OCI-M2 (cell line): ENCODE results near the gene SDHA.
"Not testable (repeated sequence)": the region's sequence is repeated elsewhere in the genome, so short reads cannot be mapped to it uniquely, and the experiment has no call there.

Experiments used
- DNase-seq: peaks from one replicate; lab custom pipeline; 2025; ENCODE audit not compliant: unreplicated experiment; lab: John Stamatoyannopoulos, UW

SDHA gene

DNA sequence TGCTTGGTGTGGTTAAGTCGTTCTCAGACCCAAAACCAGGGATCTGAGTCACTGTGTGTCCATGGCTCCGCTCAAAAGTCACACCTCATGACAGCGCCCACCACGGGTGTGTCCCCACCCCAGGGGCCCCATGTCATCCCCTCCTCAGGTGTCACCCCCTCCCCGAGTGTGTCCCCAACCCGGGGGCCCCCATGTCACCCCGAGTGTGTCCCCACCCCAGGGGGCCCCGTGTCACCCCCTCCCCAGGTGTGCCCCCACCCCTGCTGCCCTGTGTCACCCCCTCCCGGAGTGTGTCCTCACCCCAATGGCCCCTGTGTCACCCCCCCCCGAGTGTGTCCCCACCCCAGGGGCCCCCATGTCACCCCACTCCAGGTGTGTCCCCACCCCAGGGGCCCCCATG, 21.8 kb upstream of the SDHA start:
- no peak for DNase-seq

DNA sequence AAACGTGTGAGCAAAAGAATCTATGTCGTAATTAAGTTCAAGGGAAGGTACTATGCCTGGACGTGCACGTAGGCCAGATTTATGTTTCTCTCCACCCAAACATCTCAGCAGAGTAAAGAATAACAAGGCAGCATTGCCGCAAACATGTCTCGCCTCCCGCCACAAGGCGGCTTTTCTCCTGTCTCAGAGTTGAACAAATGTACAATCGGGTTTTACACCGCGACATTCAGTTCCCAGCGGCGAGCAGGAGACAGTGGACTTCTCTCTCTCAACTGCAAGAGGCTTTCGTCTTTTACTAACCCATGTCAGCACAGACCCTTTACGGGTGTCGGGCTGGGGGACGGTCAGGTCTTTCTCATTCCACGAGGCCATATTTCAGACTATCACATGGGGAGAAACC, 21.1 kb upstream of the SDHA start:
- DNase-seq, result not testable (repeated sequence)

DNA sequence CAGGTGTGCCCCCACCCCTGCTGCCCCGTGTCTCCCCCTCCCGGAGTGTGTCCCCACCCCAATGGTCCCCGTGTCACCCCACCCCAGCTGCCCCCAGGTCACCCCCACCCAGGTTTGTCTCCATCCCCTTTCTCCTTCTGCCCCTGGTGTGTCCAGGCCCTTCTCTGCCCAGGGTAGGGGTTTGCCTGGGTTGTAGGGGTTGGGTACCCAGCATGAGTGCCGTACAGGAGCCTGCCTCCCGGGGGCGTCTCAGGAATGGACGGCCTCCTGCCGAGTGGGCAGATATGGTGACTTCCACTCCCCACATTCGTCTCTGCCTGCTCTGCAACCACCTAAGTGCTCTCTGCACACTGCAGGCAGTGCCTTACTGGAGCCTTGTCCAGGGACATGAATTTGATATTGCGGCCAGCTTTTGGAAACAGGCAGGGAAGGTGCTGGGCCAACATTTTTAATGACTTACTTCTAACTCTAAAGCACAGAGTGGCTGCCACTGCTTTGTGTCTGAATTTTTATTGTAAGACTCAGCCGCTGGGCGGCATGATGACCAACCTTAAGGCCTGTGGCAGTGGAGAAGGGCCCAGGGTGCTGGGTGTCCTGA, 20.1 kb upstream of the SDHA start:
- DNase-seq, result no peak

DNA sequence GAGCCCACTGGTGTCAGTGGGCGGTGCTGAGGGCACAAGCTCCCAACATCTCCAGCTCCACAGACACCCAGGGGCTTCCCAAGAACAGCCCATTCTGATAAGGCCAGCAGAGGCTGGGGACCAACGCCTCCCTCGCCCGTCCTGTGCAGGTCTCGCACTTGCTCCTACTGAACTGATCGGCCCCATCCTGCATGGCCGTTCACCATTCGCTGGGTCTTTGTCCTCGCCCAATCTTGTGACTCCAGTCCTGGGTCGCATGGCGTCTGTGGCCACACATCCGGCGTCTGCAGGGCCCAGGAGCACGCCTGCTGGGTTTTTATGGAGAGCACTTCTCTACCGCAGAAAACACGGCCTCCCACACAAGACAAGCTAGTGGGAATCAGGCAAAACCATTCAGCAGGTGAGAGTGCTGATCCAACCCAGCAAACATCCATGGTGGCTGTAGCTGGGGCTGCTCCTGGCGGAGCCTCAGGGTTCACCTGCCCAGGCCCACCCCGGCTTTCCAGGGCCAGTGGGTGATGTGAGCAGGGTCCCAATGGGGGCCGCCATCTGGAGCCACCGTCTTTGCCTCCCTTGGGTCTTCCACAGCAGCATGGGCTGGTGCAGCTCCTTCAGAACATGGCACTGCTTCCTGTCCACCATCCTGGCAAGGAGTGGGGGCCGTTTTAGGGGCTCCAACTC, 19.5 kb upstream of the SDHA start:
- no peak for DNase-seq

DNA sequence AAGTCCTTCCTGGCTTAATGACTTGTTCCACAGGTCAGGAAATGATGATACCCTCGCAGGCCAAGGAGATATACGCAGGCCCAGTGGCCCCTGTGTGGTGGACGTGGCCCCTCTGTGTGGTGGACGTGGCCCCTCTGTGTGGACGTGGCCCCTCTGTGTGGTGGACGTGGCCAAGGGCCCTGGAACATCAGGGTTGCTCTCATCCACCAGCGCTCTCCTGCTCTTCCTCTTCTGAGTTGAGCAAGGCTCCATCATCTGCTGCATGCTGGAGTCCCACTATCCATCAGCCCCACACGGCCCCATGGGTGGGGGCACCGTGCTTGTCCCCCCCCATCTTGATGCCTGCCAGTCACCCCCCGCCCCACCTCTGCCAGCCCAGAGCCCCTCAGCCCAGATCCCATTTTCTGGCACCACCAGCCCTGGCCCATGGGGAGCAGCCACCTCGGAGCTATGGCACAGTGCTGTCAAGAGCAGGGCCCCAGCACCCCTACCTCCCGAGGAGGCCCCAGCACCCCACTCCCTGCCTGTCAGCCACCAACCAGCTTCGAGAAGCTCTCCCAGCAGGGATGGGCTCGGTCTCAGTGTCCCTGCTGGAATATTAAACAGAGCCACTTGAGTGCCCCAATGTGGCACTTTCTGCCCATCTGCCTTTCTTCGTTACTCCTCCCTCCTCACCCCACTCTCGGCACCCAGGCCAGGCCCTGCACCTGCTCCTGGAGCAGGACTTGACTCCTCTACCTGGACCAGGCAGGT, 18.7 kb upstream of the SDHA start:
- DNase-seq, result no peak

DNA sequence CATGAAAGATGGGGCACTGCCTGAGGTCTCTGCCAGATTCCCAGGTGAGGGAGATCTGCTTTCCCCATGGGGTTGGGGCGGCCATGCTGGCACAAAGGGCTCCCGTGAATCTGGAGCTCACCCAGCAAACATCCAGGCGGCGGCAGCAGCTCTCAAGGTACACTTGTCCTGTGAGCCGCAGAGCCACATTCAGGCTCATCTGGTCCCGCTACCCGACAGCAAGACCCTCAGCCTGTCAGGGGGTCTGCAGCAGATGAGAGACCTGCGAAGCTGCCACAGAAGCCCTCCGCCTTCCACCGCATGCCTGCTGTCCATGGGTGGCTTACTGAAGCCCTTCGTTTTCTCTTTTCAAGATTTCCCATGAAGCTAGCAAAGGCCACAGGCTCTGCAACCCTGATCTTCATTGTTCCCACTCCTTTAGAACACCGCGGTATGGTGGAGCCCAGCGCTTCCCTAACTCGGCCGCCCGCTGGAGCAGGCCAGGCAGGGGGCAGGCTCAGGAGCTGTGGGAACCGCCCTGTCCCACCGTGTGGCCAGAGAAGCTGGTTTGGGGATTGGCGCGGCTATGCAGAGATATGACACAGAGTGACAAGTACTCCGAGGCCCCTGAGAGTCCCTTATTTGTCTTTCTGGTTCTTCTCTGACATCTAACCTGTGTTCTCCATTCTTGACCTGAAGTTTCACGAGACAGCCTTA, 18.0 kb upstream of the SDHA start:
- DNase-seq, result no peak

DNA sequence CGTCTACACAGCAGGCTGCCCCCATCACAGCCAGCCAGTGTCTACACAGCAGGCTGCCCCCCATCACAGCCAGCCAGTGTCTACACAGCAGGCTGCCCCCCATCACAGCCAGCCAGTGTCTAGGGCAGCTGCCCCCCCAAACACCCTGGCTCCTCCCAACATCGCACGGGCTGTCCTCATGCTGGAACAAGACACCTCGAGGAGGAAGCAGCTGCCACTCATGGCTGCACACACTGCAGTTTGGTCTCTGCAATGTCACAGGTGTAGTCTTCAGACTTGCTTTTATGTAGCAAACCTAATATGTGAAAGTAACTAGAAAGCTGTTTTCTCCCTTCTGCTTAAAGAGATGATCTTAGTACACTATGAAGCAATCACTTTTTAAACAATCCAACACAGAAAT, 17.1 kb upstream of the SDHA start:
- no peak for DNase-seq

DNA sequence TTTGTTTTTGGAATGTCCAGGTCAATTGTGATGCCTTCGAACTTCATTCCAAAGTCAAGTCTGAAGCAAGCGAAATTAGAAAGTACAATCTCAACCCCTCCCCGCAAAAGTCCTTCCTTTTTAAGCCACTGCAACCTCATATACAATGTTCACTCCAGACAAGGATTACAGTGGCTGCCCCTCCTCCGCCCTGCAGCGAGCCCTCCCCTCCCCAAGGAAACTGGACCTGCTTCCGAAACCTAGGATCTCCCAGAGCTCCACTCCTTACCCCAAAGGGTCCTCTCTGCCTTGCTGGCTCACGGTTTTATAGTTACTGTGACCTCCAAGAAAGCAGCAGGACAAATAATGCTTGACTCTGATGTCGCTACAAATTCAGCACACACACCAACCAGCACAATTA, 16.4 kb upstream of the SDHA start:
- DNase-seq, result no peak

DNA sequence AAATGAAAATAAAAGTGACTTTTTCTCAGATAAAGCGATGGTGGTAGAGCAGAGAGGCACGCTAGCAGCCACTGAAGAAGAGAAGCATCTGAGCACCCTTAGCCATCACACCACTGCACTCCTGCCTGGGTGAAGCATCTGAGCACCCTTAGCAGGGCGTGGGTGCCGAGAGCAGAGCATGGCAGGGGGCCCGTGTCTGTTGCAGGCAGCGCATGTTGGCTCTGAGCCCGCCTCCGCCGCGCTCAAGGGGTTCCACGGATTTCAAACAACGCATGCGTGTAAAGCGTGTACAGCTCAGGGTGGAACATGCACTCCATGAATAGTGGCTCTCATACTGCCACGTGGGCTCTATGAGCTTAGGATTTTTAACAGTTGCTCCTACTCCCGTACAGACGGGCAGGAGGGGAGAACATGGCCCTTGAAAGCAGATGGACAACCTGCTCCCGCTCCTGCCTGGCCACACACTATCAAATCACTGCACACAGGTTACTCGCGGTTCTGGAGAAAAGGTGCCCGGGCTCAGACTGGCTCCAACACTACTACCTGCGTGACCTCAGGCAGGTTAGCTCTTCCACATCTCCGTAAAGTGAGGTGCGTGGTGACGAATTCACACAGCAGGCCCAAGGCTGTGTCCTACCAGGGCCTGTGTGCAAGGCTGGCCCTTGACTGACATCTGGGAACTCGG, 14.7 kb upstream of the SDHA start:
- no peak for DNase-seq

DNA sequence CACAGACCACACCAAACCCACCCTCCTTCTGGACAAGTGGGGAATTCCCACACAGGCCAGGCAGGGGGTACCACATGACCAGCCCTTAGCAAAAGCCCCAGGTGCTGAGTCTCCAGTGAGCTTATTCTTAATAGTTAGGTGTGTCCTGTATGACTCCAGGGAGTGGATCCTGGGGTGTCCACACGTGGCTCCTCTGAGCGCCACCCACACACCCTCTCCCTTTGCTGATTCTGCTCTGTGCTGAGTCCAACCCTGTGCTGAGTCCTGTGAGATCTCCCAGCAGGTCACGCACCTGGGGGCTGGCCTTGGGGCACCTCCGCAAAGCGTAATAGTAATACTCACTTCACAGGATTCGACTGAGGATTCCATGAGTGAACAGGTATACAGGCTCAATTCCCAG, 14.1 kb upstream of the SDHA start:
- no peak for DNase-seq

DNA sequence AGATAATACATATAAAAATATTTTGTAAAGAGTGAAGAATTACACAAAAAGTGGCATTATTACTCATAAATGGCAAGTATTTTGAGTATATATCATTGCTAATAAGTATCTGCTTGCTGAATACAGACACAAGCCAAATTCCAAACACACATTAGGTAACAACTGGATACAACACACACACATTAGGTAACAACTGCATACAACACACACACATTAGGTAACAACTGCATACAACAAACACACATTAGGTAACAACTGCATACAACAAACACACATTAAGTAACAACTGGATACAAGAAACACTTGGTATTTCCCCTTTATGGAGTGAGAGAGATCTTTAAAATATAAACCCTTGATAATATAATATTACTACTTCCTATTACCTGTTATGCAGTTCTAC, 13.7 kb upstream of the SDHA start:
- no peak for DNase-seq

DNA sequence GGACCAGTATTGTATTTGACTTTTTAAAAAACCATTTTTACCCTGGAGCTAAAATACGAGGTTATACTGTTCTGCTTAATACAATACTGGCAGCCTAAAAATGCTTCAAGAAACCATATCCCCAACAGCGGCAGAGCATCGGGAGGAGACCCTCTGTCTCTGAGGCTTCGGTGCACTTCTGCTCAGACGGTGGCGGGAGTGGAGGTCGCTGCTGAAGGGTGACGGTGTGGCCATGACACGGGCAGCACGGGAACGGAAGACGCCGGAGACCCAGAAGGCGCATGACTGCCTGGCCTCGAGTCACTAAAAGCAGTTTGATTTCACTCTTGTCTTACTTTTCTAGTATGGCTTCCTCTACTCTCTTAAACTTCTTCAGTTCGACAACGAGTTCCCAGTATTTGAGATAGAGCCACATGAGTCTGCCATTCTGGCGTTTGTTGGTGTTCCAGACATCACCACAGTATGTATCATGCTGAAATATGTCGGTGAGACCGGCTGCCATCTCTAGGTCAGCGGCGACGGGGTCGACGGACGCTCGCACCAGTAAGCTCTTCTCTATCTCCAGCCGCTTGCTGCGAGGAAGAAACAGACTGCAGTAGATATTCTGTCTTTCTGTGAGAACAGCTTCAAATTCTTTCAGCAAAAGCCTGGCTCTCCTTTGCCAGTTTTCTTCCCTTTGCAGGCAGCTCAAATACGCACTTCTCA, 13.0 kb upstream of the SDHA start:
- DNase-seq, result no peak

DNA sequence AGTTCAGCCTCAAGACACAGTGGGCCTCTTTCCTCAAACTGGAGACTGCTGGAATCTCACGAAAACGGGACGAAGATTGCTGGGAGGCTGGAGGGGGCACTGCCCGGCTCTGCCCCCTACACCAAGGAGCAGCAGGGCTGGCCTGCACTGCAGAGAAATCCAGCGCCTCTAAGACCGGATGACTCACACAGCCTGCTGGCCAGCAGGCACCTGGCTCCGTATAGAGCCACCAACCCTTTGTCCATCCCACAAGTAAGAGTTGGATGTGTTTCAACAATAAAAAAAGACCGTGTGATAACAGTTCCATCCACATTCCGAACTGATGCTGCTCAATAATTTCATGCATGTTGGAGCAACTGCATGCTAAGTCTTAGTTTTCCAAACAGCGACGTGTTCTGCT, 11.7 kb upstream of the SDHA start:
- no peak for DNase-seq

DNA sequence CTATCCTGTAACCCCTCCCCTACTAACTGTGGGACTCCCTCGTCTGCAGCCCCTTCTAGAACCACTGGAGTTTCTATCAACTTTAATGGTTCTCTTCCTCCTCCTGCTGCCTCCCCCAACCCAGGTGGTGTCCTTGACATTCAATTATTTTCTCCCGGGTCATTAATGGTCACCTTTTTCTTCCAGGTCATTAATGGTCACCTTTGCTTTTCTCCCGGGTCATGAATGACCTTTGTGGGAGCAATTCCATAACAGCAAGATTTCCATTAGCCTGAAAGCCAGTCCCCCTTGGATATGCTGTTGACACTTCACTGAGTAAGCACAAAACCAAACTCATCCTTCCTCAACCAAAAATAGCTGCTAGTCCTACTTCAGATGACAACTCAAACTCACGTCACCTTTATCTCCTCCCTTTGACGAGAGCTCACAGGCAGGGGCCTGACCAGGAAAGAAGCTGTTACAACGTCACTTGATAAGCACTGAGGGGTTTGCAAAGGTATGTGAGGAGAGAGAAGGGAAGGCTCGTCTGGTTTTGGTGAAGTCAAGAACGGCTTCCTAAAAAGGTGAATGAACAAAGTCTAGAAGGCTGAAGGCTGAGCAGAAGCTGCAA, 11.1 kb upstream of the SDHA start:
- no peak for DNase-seq

DNA sequence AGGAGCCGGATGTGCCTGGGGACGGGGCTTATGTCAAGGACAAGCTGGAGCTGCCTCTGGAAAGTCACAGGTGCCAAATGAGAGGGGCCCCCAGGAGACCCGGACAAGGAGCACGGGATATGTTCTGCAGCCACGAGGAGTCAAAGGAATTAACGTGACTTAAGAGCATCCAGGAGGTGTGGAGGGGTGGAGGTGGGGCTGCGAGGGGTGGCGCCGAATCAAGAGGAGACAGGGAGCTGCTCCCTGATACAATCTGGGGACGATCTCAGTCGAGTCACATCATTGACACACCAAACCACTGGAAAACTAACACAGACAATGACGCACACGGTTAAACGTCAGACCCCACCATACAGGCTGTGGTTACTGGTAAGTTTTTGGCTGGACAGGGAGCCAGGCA, 10.5 kb upstream of the SDHA start:
- no peak for DNase-seq

DNA sequence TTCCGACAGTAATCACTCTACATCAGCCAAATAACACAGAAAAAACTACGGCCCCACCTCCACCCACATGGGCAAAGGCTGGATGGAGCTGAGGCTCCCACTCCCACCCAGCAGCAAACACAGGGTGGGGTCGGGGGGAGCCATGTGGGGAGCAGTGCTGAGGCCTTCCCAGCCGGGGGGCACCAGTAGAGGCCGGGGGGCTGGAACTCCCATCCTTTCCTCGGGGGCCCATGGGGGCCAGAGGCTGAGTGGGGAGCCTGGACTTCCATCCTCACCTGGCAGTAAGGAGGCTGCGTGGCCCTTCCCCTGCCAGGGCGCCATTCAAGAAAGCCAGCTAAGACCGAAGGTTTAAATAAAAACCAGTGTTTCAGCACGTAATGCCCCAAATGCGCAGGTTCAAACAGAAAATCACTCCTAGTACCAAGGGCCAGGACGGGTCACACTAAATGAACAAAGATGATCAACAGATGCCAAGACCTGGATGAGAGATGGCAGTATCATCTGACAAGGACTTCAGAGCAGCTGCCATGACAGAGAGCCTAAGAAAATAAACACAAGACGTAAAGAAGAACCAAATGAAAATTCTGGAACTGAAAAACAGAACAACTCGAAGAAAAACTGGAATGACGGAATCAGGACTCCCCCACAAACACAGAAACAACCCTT, 9.5 kb upstream of the SDHA start:
- no peak for DNase-seq

DNA sequence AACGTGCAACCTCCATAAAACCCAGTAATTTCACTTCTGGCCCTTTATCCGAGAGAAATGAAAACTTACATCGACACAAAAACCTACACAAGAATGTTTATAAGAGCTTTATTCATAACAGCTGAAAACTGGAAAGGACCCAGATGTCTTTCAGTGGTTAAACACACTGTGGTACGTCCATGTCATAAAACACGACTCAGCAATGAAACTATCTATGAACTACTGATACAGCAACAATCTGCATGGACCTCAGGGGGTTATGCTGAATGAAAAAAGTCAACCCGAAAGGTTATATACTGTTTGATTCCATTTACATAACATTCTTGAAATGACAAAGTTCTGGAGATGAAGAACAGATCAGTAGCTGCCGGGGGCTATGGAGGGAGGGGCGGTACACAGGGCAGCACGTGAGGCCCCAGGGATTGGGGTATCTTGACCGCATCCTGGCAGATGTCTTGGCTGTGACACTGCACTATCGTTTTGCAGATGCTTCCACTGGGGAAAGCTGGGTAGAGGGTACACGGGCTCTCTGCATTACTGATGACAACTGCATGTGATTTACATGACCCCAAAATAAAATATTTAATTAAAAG, 4.2 kb upstream of the SDHA start:
- no peak for DNase-seq

DNA sequence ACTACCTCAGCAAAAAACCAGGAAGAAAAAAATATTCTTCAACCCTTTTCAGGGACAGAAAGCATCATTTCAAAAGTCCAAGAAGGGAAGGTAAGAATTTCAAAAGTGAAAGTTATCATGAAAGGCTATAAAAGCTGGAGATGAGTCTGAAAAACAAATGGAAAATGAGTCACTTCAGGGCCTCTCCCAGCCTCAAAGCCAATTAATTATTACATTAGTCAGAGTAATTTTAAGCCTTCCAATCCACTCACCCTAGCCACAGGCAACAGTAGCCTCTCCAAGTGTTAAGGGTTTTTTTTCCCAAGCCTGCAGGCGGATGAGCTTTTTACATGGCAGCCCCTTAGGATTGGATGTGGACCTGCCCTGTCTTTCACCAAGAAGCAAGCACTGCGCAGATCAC, 2.9 kb upstream of the SDHA start:
- DNase-seq, result not testable (repeated sequence)

DNA sequence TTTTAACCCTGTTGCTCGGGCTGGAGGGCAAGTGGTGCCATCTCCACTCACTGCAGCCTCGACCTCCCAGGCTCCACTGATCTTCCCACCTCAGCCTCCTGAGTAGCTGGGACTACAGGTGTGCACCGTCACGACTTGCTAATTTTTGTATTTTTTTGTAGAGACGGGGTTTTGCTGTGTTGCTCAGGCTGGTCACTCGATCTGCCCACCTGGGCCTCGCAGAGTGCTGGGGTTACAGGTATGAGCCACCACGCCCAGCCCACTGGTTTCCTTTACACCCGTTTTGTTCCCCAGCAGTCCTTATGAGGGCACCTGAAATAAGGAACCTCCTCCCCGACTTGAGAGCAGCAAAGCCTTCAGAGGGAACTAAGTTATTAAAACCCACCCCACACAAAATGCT, 2.0 kb upstream of the SDHA start:
- DNase-seq, result not testable (repeated sequence)
